GM10847 (cell line): ENCODE measurements around the gene LONP1.

ENCODE experiments used
- POLR2A ChIP-seq: IDR thresholded peaks from 2 replicates; pipeline ENCODE4 v1.6.1; 2011; ENCODE audit not compliant: insufficient read length; ENCODE audit errors: extremely low read depth

Gene LONP1, protein sequence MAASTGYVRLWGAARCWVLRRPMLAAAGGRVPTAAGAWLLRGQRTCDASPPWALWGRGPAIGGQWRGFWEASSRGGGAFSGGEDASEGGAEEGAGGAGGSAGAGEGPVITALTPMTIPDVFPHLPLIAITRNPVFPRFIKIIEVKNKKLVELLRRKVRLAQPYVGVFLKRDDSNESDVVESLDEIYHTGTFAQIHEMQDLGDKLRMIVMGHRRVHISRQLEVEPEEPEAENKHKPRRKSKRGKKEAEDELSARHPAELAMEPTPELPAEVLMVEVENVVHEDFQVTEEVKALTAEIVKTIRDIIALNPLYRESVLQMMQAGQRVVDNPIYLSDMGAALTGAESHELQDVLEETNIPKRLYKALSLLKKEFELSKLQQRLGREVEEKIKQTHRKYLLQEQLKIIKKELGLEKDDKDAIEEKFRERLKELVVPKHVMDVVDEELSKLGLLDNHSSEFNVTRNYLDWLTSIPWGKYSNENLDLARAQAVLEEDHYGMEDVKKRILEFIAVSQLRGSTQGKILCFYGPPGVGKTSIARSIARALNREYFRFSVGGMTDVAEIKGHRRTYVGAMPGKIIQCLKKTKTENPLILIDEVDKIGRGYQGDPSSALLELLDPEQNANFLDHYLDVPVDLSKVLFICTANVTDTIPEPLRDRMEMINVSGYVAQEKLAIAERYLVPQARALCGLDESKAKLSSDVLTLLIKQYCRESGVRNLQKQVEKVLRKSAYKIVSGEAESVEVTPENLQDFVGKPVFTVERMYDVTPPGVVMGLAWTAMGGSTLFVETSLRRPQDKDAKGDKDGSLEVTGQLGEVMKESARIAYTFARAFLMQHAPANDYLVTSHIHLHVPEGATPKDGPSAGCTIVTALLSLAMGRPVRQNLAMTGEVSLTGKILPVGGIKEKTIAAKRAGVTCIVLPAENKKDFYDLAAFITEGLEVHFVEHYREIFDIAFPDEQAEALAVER

DNA sequence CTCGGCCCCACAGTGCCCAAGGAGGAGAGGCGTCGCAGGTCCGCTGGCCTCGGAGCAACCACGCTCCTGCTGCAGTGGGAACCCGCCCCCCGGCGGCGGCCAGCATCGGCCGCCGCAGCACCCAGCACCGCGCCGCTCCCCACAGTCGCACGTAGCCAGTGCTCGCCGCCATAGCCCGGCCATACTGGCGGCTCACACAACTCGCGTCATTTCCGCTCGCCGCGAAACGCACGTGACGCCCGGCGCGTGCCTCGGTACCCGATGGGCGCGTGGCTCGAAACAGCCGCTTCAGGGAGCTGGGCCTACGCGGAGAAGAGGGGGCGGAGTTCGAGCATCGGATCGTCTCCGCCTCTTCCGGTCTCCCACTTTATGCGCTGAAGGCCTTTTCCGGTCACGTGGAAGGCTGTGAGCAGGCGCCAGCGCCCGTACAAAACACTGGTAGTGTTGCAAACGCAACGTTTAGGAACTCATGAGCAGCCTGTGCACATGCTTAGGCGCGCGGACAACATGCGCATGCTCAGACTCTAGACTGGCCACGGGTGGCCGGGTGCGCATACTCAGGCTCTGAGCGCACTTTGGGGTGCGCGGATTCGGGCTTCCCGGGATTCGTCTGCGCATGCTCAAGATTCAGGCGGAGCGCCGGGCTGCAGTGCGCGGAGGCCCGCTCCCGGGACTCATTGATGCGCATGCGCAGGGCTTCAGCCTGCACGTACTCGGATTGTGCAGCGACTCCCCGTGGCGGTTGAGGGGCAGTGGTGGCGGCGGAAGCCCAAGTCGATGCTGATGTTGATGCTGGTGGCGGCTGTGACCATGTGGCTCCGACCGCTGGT is at the start of gene LONP1, which contains the start of gene CATSPERD:
Gene LONP1, minus strand, starts transcription at position 186 of the 830 bp plus-strand sequence. Its CDS starts 14 bp downstream, at position 172.
Gene CATSPERD, plus strand, starts transcription at position 677 of the 830 bp plus-strand sequence. Its CDS starts 101 bp downstream, at position 778.
- TF ChIP-seq POLR2A = peak; percentile 78

DNA sequence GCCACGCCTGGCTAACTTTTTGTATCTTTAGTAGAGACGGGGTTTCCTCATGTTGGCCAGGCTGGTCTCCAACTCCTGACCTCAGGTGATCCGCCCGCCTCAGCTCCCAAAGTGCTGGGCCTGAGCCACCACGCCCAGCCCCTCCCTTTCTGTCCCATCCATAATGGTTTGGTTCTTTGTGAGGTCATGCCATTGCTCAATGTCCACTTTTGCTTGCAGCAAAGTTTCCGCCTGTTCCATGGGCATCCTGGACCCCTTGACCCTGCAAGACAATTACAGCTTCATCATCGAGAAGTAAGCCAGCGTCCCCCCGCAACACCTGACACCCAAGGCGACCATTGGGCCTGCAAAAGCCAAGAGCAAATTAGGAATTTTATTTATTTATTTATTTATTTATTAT is 48.0 kb upstream of the LONP1 start:
- no peak for TF ChIP-seq POLR2A

DNA sequence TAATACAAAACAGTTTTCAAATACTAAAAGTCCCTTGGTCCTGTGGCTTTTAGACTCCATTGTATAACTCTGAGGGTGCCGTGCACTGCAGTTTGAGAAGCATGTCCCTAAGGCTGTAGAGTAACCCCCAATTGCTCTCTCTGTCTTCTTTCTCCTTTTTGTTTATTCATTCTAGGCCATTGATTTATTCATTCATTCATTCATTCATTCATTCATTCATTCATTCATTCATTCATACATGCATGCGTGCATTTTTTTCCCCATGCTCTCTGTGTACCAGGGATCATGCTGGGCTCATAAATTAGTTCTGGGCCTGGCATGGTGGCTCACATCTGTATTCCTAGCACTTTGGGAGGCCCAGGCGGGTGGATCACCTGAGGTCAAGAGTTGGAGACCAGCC is 45.3 kb upstream of the LONP1 start:
- no peak for TF ChIP-seq POLR2A

DNA sequence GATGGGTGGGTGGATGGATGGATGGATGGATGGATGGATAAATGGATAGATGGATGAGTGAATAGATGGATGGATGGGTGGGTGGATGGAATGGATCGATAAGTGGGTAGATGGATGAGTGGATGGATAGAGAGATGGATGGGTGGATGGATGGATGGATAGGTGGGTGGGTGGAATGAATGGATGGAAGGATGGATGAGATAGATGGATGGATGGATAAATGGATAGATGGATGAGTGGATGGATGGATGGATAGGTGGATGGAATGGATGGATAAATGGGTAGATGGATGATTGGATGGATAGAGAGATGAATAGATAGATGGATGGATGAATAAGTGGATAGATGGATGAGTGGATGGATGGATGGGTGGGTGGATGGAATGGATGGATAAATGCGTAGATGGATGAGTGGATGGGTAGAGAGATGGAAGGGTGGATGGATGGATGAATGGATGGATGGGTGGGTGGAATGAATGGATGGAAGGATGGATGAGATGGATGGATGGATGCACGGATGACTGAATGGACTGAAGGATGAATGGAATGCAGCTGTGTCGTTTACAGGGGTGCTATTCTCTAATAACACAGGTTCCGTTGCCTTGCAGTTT is 42.8 kb upstream of the LONP1 start:
- no peak for TF ChIP-seq POLR2A

DNA sequence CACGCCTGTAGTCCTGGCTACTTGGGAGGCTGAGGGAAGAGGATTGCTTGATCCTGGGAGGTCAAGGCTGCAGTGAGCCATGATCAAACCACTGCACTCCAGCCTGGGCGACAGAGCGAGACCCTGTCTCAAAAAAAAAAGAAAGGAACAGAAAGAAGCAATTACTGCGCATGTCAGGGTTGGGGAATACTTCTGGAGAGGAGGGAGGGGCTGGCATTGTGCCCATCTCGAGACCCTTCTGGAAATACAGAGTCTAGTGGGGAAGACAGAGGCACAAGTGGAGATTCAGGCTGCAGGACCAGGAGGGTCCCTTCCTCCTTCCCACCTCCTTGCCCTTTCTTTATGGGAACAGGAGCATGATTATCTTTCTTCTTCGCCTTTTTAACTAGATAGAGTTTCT is 33.8 kb upstream of the LONP1 start:
- TF ChIP-seq POLR2A = no peak

DNA sequence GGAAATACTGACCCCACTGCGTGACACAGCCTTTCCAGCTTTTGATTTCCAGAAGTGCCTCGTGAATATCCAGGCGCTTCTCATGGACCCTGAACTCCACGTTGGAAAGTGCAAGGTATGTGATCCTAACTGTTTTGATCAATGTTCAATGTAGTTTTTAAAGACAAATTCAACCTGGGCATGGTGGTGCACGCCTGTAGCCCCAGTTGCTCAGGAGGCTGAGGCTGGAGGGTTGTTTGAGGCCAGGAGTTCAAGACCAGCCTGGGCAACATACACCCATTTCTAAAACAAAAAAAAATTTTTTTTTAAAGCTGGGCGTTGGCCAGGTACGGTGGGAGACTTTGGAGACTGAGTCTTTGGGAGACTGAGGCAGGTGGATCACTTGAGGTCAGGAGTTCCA is 31.8 kb upstream of the LONP1 start:
- no peak for TF ChIP-seq POLR2A

DNA sequence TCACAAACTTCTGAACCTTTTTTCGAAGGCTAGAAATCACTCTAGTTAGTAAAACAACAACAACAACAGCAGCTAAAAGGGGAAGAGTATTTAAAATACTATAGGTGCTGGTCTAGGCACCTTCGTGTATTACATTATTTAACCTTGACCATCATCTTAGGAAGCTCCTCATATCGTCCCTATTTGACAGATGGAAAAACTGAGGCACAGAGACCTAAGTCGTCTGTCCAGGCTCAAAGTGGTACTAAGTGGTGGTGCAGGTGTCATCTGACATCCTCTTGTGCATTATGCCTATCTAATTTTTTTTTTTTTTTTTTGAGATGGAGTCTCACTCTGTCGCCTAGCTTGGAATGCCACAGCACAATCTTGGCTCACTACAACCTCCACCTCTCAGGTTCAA is 29.6 kb upstream of the LONP1 start:
- no peak for TF ChIP-seq POLR2A

DNA sequence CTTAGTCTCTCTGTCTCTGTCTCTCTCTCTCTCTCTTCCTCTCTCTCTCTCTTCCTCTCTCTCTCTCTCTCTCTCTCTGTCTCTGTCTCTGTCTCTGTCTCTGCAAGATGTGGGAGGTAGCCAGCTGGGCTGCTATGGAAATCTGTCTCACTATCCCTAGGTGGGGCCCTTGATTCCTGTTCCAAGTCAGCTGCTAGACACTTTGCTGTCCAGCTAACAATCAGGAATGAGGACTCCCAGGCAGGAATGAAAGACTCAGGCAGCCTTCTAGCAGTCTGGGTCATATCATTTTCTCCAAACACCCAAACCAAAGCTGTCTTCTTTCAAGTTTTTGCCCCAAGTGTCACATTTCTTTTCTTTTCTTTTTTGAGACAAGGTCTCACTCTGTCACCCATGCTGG is 23.7 kb upstream of the LONP1 start:
- TF ChIP-seq POLR2A = no peak

DNA sequence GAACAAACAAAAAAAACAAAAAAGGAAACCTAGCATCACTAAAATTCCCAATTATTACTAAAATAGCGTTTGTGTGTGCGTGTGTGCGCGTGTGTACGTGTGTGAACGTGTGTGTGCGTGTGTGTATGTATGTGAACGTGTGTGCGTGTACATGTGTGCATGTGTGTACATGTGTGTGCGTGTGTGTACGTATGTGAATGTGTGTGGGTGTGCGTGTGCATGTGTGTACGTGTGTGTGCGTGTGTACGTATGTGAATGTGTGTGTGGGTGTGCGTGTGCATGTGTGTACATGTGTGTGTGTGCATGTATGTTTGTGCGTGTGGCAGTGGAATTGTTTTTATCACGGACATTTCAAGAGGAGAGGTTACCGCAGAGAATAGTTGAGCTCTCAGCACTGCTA is 22.1 kb upstream of the LONP1 start:
- TF ChIP-seq POLR2A = no peak

DNA sequence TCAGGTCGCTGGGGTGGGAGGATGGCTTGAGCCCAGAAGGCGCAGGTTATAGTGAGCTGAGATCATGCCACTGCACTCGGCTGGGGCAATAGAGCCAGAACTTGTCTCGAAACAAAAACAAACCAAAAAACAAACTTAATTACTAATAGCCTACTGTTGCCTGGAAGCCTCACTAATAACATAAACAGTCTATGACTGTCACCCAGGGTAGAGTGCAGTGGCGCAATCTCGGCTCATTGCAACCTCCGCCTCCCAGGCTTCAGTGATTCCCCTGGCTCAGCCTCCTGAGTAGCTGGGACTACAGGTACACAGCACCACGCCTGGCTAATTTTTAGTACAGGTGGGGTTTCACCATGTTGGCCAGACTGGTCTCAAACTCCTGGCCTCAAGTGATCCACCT is 18.5 kb upstream of the LONP1 start:
- TF ChIP-seq POLR2A = no peak

DNA sequence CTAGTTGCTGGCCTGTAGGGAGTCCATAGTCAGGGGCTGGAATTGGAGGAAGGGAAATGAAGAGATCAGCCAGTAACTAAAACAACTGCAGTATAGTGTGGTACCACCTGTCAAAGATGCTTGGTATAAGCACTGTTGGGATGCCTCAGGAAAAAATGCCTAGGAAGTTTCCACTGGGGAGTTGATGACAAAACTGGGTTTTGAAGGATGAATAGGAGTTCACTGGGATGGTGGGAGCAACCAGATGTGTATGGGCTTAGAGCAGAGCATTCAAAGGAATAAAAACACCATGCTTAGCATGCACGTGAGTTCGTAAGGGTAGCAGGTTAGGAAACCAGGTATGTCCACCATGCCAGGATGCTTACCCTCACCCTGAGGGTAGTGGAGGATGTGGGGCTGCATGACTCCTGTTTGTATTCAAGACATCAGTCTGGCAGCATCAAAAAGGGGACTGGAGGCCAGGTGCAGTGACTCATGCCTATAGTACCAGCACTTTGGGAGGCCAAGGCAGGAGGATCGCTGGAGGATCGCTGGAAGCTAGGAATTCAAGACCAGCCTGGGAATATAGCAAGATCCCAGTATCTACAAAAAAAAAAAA is 7.6 kb upstream of the LONP1 start:
- no peak for TF ChIP-seq POLR2A

DNA sequence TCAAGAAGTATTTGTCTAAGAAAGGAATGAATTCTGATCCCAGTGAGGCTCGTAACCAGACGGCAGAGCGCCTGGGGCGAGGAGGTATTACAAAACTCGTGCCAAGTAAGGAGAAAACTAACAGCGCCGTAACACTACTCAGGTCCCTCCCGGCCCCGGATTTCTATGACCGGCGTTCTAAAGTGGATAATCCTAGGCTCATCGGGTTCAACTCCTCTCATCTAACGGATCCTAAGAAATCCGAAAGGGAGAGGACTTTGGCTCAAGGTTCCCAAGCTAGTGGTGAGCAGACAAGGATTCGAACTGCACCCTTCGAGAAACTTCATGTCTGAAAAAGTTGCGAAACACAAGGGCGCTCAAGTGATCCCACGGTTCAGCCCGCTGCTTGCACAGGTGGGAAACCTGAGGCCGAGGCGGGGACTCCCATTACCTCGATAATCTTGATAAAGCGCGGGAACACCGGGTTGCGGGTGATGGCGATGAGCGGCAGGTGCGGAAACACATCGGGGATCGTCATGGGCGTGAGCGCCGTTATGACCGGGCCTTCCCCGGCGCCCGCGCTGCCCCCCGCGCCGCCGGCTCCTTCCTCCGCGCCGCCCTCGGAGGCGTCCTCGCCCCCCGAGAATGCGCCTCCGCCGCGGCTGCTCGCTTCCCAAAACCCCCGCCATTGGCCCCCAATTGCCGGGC is 529 bp downstream of the LONP1 start:
- TF ChIP-seq POLR2A = no peak

DNA sequence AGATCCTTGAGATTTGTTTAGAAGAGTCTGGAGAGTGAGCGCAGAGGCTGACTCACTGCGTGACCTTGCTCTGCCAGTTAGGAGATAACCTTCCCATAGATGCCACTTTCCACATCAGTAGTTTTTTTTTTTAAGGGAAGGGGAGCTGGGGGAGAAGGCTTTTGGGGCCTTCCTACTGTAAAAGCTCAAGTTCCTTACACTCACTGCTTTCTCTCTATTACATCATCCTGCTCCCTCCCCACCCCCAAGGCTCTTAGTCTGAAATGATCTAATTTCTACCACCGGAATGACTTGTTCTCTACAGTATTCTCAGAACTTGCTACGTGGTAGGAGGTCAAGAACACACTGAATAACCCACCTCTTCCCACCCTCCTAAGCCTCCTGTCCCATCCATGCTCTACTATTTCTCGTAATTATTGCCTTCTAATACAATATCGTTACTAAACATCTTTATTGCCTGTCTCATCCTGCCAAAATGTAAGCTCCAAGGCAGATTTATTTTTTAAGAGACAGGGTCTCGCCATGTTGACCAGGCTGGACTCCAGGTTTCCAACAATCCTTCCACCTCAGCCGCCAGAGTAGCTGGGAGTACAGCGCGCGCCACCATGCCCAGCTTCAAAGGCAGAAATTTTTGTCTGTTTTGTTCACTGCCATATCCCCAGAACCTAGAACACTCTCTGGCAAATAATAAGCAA is 1.2 kb downstream of the LONP1 start:
- TF ChIP-seq POLR2A = no peak
